OCI-LY3 (cell line): ENCODE measurements around the gene SPECC1.

Source experiments
- H2AFZ ChIP-seq: fragments of 200-600, 300-600 bp; shearing (Covaris generic); 2 replicates; pipeline ENCODE4 v1.6.0; 2014; ENCODE audit warnings: antibody characterized with exemption, low read depth, low read length
- H3K27ac ChIP-seq: fragments of 200-600, 300-600 bp; sonication (generic); 2 replicates; pipeline ENCODE4 v1.5.1; 2014; ENCODE audit warnings: mild to moderate bottlenecking, low read length, moderate library complexity, mixed read lengths
- H3K27me3 ChIP-seq: fragments of 200-600, 300-600 bp; sonication (generic); 2 replicates; pipeline ENCODE4 v1.6.1; 2014; ENCODE audit warnings: low read depth, low read length, mixed read lengths
- H3K36me3 ChIP-seq: fragments of 200-600, 300-600 bp; sonication (generic); replicated peaks from 2 replicates; pipeline ENCODE3; 2014; ENCODE audit warnings: low read depth, low read length, mixed read lengths
- H3K4me1 ChIP-seq: fragments of 300-600, 200-600 bp; sonication (generic); 2 replicates; pipeline ENCODE4 v1.6.1; 2014; ENCODE audit warnings: low read length, mixed read lengths
- H3K4me2 ChIP-seq: fragments of 200-600, 300-600 bp; sonication (generic); 2 replicates; pipeline ENCODE4 v1.6.1; 2014; ENCODE audit warnings: low read length, mixed read lengths
- H3K4me3 ChIP-seq: fragments of 300-600, 200-600 bp; sonication (generic); 2 replicates; pipeline ENCODE4 v1.5.1; 2014; ENCODE audit warnings: antibody characterized with exemption, mild to moderate bottlenecking, low read length, moderate library complexity
- H3K79me2 ChIP-seq: fragments of 300-600, 200-600 bp; shearing (Covaris generic); 2 replicates; pipeline ENCODE4 v1.6.1; 2014; ENCODE audit warnings: mild to moderate bottlenecking, low read length, mixed read lengths
- H3K9ac ChIP-seq: fragments of 300-600, 200-600 bp; shearing (Covaris generic); 2 replicates; pipeline ENCODE4 v1.6.0; 2014; ENCODE audit warnings: mild to moderate bottlenecking, low read length, moderate library complexity
- H3K9me3 ChIP-seq: fragments of 200-600, 300-600 bp; shearing (Covaris generic); 2 replicates; pipeline ENCODE4 v1.6.1; 2014; ENCODE audit warnings: low read length, mixed read lengths; ENCODE audit not compliant: insufficient read depth
- H4K20me1 ChIP-seq: fragments of 200-600, 300-600 bp; sonication (generic); 2 replicates; pipeline ENCODE4 v1.6.1; 2016; ENCODE audit warnings: low read length, mixed read lengths; ENCODE audit not compliant: insufficient read depth
- EZH2phosphoT487 ChIP-seq: fragments of 200-600 bp; shearing (Covaris generic); IDR thresholded peaks from 2 replicates; pipeline ENCODE4 v1.6.1; 2018; ENCODE audit warnings: antibody characterized with exemption, mixed run types, low read depth
- TF ChIP-seq, protein P1 (sequence below): fragments of 200-600, 300-600 bp; sonication (generic); IDR thresholded peaks from 2 replicates; pipeline ENCODE4 v1.5.1; 2014; ENCODE audit warnings: antibody characterized with exemption, low read length, low read depth

SPECC1 gene

DNA sequence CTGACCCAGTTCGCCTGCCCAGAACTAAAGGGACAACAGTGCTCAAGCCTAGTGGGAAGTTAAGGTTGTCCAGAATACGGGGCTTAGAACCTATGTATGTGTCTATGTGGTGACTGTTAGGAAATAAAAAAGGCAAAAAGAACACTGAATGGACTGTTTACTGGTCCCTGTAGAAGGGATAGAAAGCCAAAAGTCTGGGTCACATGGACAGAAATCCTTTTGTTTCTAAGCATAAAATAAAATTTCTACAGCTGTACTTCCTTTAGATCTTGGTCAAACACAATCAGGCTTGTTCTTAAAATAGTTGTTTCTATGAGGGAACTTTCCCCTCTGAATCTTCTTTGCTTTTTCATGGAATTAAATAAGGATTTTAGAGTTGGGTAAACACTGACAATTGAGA, 245.4 kb downstream of the SPECC1 start:
- Histone ChIP-seq H3K9me3 (no peaks in the 10 kb centered on the region), H3K4me1 (no peaks in the 10 kb centered on the region), H3K79me2 (no peaks in the 10 kb centered on the region), H4K20me1 (no peaks in the 10 kb centered on the region), H3K27ac (no peak overlapping the region), H3K4me3 (no peak overlapping the region), H3K4me2 (no peak overlapping the region), H3K36me3 (no peaks in the 10 kb centered on the region), H2AFZ (no peak overlapping the region), H3K27me3 (no peaks in the 10 kb centered on the region), H3K9ac (no peak overlapping the region)
- TF ChIP-seq, protein P1, sequence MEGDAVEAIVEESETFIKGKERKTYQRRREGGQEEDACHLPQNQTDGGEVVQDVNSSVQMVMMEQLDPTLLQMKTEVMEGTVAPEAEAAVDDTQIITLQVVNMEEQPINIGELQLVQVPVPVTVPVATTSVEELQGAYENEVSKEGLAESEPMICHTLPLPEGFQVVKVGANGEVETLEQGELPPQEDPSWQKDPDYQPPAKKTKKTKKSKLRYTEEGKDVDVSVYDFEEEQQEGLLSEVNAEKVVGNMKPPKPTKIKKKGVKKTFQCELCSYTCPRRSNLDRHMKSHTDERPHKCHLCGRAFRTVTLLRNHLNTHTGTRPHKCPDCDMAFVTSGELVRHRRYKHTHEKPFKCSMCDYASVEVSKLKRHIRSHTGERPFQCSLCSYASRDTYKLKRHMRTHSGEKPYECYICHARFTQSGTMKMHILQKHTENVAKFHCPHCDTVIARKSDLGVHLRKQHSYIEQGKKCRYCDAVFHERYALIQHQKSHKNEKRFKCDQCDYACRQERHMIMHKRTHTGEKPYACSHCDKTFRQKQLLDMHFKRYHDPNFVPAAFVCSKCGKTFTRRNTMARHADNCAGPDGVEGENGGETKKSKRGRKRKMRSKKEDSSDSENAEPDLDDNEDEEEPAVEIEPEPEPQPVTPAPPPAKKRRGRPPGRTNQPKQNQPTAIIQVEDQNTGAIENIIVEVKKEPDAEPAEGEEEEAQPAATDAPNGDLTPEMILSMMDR: no peak
- no peak for TF ChIP-seq EZH2phosphoT487

DNA sequence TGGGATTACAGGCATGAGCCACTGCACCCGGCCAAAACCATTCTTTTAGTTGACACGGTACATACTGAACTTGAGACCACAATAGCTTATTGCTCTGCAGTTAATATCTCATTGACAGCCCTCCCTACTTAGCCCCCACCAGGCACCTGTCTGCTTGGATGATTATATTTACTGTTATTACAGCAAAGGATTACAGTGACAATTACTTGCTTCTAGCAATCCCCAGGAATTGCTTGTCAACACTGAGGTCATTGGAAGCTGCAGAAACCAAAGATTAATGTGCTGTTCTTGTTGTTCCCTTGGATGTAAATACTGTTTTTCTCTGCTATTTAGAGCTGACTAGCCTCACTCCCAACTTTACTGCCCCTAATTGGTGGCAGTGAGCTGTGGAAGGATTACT, 247.0 kb downstream of the SPECC1 start:
- Histone ChIP-seq H3K27ac (no peak overlapping the region), H2AFZ (no peak overlapping the region), H3K9me3 (no peaks in the 10 kb centered on the region), H3K36me3 (no peaks in the 10 kb centered on the region), H3K79me2 (no peaks in the 10 kb centered on the region), H3K4me2 (no peak overlapping the region), H3K9ac (no peak overlapping the region), H3K4me1 (no peaks in the 10 kb centered on the region), H3K4me3 (no peak overlapping the region), H4K20me1 (no peaks in the 10 kb centered on the region), H3K27me3 (no peaks in the 10 kb centered on the region)
- TF ChIP-seq, protein P1: no peak
- no peak for TF ChIP-seq EZH2phosphoT487

DNA sequence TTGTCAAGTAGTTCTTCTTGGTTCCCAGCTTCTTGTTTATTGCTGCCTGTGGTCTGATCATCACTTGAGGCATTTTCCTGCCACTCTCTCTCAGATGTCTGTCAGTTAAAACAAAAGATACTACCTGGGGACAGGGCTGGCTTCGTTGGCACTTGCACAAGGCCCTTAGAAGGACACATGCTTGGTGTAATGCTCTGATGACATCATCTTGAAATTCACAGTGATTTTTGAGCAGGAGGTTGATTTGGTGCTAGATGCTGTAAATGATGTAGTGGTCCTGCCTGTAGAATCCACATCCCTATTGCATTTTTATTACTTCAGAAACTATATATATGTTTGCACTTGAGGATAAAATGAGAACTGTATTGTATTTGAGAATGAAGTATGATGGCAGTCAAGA, 247.8 kb downstream of the SPECC1 start:
- Histone ChIP-seq H3K4me3 (no peak overlapping the region), H3K4me2 (no peak overlapping the region), H3K36me3 (no peaks in the 10 kb centered on the region), H2AFZ (no peak overlapping the region), H3K27me3 (no peaks in the 10 kb centered on the region), H3K9me3 (no peaks in the 10 kb centered on the region), H4K20me1 (no peaks in the 10 kb centered on the region), H3K27ac (no peak overlapping the region), H3K4me1 (no peaks in the 10 kb centered on the region), H3K9ac (no peak overlapping the region), H3K79me2 (no peaks in the 10 kb centered on the region)
- TF ChIP-seq, protein P1: no peak
- TF ChIP-seq EZH2phosphoT487: no peak

DNA sequence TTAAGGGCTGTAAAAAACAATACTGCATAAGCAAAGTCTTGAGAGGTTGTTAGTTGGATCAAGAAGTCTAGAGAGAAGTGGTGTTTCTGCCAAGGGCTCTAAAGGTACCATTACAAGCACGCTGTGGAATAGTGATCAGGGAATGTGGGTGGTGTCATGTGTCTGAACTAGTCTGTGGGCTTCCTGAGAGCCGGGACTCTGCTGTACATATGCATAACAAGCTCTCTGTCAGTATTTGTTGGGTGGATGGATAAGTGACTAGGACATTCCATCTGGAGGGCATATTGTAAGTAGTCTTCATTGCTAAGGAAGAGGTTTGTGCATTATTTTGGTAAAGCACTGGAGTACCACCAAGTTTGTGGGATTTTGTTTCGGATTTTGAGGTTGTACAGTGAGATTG, 248.6 kb downstream of the SPECC1 start:
- Histone ChIP-seq H3K4me3 (no peak overlapping the region), H4K20me1 (no peaks in the 10 kb centered on the region), H3K9me3 (no peaks in the 10 kb centered on the region), H3K27ac (no peak overlapping the region), H3K4me1 (no peaks in the 10 kb centered on the region), H3K9ac (no peak overlapping the region), H3K27me3 (no peaks in the 10 kb centered on the region), H2AFZ (no peak overlapping the region), H3K36me3 (no peaks in the 10 kb centered on the region), H3K79me2 (no peaks in the 10 kb centered on the region), H3K4me2 (no peak overlapping the region)
- no peak for TF ChIP-seq EZH2phosphoT487
- TF ChIP-seq, protein P1: no peak
